NCI-H510A (cell line): ENCODE measurements around the gene NOL12.
"Not testable (repeated sequence)": the region's sequence is repeated elsewhere in the genome, so short reads cannot be mapped to it uniquely, and the experiment has no call there.

Experiments used
- DNase-seq: peaks from one replicate; lab custom pipeline; 2025; lab: John Stamatoyannopoulos, UW

Gene NOL12

GRCh38 chr22:37713761-37714160 lies 27.6 kb downstream of the NOL12 start:
- no peak for DNase-seq

- DNase-seq = no peak
Measured at GRCh38 chr22:37714634-37715033, 28.5 kb downstream of the NOL12 start.

- no peak for DNase-seq
Measured at GRCh38 chr22:37715760-37716159, 29.6 kb downstream of the NOL12 start.

GRCh38 chr22:37716708-37717107 lies 30.6 kb downstream of the NOL12 start:
- no peak for DNase-seq

- DNase-seq = not testable (repeated sequence)
Measured at GRCh38 chr22:37717235-37717634, 31.1 kb downstream of the NOL12 start.

- not testable (repeated sequence) for DNase-seq
Measured at GRCh38 chr22:37717746-37718305, 31.7 kb downstream of the NOL12 start.

GRCh38 chr22:37725551-37726240 lies 39.6 kb downstream of the NOL12 start:
- DNase-seq = no peak

GRCh38 chr22:37726241-37726887 lies 40.2 kb downstream of the NOL12 start:
- DNase-seq = no peak

- no peak for DNase-seq
Measured at GRCh38 chr22:37728620-37729019, 42.5 kb downstream of the NOL12 start.

- DNase-seq = no peak
Measured at GRCh38 chr22:37731804-37732471, 45.8 kb downstream of the NOL12 start.

- no peak for DNase-seq
Measured at GRCh38 chr22:37732699-37733607, 46.8 kb downstream of the NOL12 start.

- no peak for DNase-seq
Measured at GRCh38 chr22:37733625-37734401, 47.7 kb downstream of the NOL12 start.

- no peak for DNase-seq
Measured at GRCh38 chr22:37734402-37734700, 48.2 kb downstream of the NOL12 start.

- no peak for DNase-seq
Measured at GRCh38 chr22:37734964-37735451, 48.9 kb downstream of the NOL12 start.

GRCh38 chr22:37739035-37739434 lies 52.9 kb downstream of the NOL12 start:
- no peak for DNase-seq

GRCh38 chr22:37739611-37740049 lies 53.5 kb downstream of the NOL12 start:
- no peak for DNase-seq

- no peak for DNase-seq
Measured at GRCh38 chr22:37740455-37741311, 54.5 kb downstream of the NOL12 start.

GRCh38 chr22:37741312-37741795 lies 55.2 kb downstream of the NOL12 start:
- peak; percentile 84 for DNase-seq

GRCh38 chr22:37742376-37743171 lies 56.4 kb downstream of the NOL12 start:
- DNase-seq = no peak
